Measurements from ENCODE around the gene TPPP2. TPM values are rescaled to one million over a fixed set of nuclear protein-coding genes. Genes with fewer than 3 reads are reported as not detected.

The TPPP2 gene
- total RNA-seq, 1 experiment from 2014 or later: 0.35 TPM

DNA sequence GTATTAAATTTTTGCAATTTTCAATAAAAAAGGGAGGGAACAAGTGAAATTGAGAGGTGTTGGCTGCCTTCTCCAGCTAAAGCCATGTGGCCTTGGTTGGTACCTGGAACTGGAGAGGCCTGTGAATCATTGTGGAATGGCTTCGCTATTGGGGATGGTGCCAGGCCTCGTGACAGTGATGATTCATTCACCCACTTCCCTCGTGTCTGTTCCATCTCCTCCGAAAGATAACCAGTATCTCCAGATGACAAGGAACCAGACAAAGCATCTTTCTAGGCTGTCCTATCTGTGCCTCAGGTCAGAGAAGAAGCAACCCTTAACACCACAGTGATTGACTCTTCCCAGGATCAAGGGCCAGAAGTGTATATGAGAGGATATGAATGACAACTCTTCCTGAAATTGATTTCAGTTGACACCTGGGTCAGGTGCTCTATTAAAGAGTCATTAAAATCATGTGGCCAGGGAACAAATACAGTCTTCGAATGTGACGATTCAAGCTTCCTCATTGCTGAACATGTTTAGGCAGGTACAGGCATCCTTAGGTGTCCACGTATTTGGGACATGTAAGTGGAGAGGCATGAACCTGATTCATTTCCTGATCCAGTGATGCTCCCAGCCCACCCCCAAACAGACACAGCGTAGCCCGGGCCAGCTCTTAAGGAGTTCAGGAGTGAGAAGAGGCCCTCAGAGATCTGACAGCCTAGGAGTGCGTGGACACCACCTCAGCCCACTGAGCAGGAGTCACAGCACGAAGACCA, 11.8 kb downstream of the TPPP2 start, which contains the start of gene RNASE7:
Gene RNASE7 (plus strand): TSS at position 687 of the 758 bp plus-strand sequence. CDS start 631 bp downstream, outside the sequence.
- ATAC-seq (no peak), DNase-seq (ENCODE audit: low spot score) (no peak)
- Mint-ChIP-seq H3K27me3 (ENCODE audit: low read depth) (peaks cover 3% of the 10 kb centered on the region; the same call in 1 of the 2 replicates), H3K4me3 (no peak within 1 kb of the TSS), H3K4me1 (peaks cover 26% of the 10 kb centered on the region), H3K9me3 (no peaks in the 10 kb centered on the region), H3K27ac (no peak within 1 kb of the TSS), H3K36me3 (no peaks in the 10 kb centered on the region)
- TF ChIP-seq KAT7 (CRISPR knock-in tag; IDR thresholded peaks at IDR 0.05; ENCODE audit: borderline replicate concordance) (no peak), JAZF1 (CRISPR knock-in tag; IDR thresholded peaks at IDR 0.05) (no peak), NFYB (CRISPR knock-in tag; conservative IDR thresholded peaks at IDR 0.05; ENCODE audit: low read depth) (no peak), E2F1 (CRISPR knock-in tag; IDR thresholded peaks at IDR 0.05) (no peak), ZNF219 (CRISPR knock-in tag; IDR thresholded peaks at IDR 0.05; ENCODE audit: borderline replicate concordance) (no peak)
- ChIA-PET POLR2A (interaction anchor here (1.8 kb wide), 1 partner anchor 16 kb away, joined by 7 read pairs; no protein-coding TSS in a partner anchor), CTCF (interaction anchor here (1.0 to 7.0 kb wide), 6 partner anchors 17 to 71 kb away, joined by 3 to 670 read pairs (median 28); partner anchors contain the start of gene ARHGEF40)

DNA sequence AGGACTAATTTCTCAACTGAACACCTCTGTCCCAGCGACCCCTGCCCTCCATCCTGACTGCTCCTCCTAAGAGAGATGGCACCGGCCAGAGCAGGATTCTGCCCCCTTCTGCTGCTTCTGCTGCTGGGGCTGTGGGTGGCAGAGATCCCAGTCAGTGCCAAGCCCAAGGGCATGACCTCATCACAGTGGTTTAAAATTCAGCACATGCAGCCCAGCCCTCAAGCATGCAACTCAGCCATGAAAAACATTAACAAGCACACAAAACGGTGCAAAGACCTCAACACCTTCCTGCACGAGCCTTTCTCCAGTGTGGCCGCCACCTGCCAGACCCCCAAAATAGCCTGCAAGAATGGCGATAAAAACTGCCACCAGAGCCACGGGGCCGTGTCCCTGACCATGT, 12.9 kb downstream of the TPPP2 start:
- H3K9me3 Mint-ChIP-seq: no peaks in the 10 kb centered on the region
- no peaks in the 10 kb centered on the region for H3K36me3 Mint-ChIP-seq
- ChIA-PET POLR2A (no interaction called here), CTCF (interaction anchor here (1.1 to 7.0 kb wide), 4 partner anchors 11 to 37 kb away, joined by 5 to 670 read pairs (median 6); no protein-coding TSS in a partner anchor)
- H3K27me3 Mint-ChIP-seq (ENCODE audit: low read depth): peaks cover 3% of the 10 kb centered on the region; the same call in 1 of the 2 replicates
- no peak overlapping the region for H3K27ac Mint-ChIP-seq
- no peak overlapping the region for H3K4me3 Mint-ChIP-seq
- TF ChIP-seq CREB1 (CRISPR knock-in tag; IDR thresholded peaks at IDR 0.05) (no peak), HMGA2 (CRISPR knock-in tag; IDR thresholded peaks at IDR 0.05) (no peak), ZBTB21 (CRISPR knock-in tag; IDR thresholded peaks at IDR 0.05; ENCODE audit: borderline replicate concordance) (no peak), ZNF425 (CRISPR knock-in tag; conservative IDR thresholded peaks at IDR 0.05) (no peak), RELA (CRISPR knock-in tag; IDR thresholded peaks at IDR 0.05; ENCODE audit: borderline replicate concordance) (no peak), ZNF423 (CRISPR knock-in tag; IDR thresholded peaks at IDR 0.05) (no peak), FOXJ3 (CRISPR knock-in tag; IDR thresholded peaks at IDR 0.05; ENCODE audit: borderline replicate concordance) (no peak), NR2C2 (CRISPR knock-in tag; IDR thresholded peaks at IDR 0.05) (no peak), JUN (CRISPR knock-in tag; IDR thresholded peaks at IDR 0.05) (no peak), NFYB (CRISPR knock-in tag; conservative IDR thresholded peaks at IDR 0.05; ENCODE audit: low read depth) (no peak), ELF4 (CRISPR knock-in tag; IDR thresholded peaks at IDR 0.05; ENCODE audit: low read depth) (no peak), MAX (CRISPR knock-in tag; IDR thresholded peaks at IDR 0.05) (no peak), ZNF232 (CRISPR knock-in tag; IDR thresholded peaks at IDR 0.05) (no peak), ZNF281 (CRISPR knock-in tag; IDR thresholded peaks at IDR 0.05) (no peak), ZNF396 (CRISPR knock-in tag; IDR thresholded peaks at IDR 0.05; ENCODE audit: borderline replicate concordance) (no peak), MYBL2 (CRISPR knock-in tag; IDR thresholded peaks at IDR 0.05) (no peak)
- TF ChIP-seq, protein P1, sequence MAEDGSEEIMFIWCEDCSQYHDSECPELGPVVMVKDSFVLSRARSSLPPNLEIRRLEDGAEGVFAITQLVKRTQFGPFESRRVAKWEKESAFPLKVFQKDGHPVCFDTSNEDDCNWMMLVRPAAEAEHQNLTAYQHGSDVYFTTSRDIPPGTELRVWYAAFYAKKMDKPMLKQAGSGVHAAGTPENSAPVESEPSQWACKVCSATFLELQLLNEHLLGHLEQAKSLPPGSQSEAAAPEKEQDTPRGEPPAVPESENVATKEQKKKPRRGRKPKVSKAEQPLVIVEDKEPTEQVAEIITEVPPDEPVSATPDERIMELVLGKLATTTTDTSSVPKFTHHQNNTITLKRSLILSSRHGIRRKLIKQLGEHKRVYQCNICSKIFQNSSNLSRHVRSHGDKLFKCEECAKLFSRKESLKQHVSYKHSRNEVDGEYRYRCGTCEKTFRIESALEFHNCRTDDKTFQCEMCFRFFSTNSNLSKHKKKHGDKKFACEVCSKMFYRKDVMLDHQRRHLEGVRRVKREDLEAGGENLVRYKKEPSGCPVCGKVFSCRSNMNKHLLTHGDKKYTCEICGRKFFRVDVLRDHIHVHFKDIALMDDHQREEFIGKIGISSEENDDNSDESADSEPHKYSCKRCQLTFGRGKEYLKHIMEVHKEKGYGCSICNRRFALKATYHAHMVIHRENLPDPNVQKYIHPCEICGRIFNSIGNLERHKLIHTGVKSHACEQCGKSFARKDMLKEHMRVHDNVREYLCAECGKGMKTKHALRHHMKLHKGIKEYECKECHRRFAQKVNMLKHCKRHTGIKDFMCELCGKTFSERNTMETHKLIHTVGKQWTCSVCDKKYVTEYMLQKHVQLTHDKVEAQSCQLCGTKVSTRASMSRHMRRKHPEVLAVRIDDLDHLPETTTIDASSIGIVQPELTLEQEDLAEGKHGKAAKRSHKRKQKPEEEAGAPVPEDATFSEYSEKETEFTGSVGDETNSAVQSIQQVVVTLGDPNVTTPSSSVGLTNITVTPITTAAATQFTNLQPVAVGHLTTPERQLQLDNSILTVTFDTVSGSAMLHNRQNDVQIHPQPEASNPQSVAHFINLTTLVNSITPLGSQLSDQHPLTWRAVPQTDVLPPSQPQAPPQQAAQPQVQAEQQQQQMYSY (CRISPR knock-in tag; IDR thresholded peaks at IDR 0.05): no peak
- TF ChIP-seq, protein P2, sequence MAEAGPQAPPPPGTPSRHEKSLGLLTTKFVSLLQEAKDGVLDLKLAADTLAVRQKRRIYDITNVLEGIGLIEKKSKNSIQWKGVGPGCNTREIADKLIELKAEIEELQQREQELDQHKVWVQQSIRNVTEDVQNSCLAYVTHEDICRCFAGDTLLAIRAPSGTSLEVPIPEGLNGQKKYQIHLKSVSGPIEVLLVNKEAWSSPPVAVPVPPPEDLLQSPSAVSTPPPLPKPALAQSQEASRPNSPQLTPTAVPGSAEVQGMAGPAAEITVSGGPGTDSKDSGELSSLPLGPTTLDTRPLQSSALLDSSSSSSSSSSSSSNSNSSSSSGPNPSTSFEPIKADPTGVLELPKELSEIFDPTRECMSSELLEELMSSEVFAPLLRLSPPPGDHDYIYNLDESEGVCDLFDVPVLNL (CRISPR knock-in tag; IDR thresholded peaks at IDR 0.05; ENCODE audit: borderline replicate concordance, low read depth): no peak
- no peak for ATAC-seq
- DNase-seq (ENCODE audit: low spot score): no peak
- peaks cover 26% of the 10 kb centered on the region for H3K4me1 Mint-ChIP-seq
